ENCODE data around the gene USP40. TPM values are rescaled to one million over a fixed set of nuclear protein-coding genes. Genes with fewer than 3 reads are reported as not detected.

The USP40 gene
- polyA plus RNA-seq, 4 donors = 29.3 to 51.8 (median 47.8) TPM

- DNase-seq (ENCODE audit: low read depth in 4 of 4, low spot score in 3 of 4) = no peak
These were observed 104.3 kb downstream of the USP40 start for GRCh38 chr2:233462202-233462785.

- no peak for DNase-seq (ENCODE audit: low read depth in 4 of 4, low spot score in 3 of 4)
These were observed 105.1 kb downstream of the USP40 start for GRCh38 chr2:233461481-233461891.

GRCh38 chr2:233460726-233461441, 105.7 kb downstream of the USP40 start:
- DNase-seq (ENCODE audit: low read depth in 4 of 4, low spot score in 3 of 4) = no peak

- DNase-seq (ENCODE audit: low read depth in 4 of 4, low spot score in 3 of 4) = no peak
These were observed 107.2 kb downstream of the USP40 start for GRCh38 chr2:233459426-233459825.

GRCh38 chr2:233458826-233459225, 107.8 kb downstream of the USP40 start:
- no peak for DNase-seq (ENCODE audit: low read depth in 4 of 4, low spot score in 3 of 4)

- no peak for DNase-seq (ENCODE audit: low read depth in 4 of 4, low spot score in 3 of 4)
These were observed 108.5 kb downstream of the USP40 start for GRCh38 chr2:233458031-233458610.

GRCh38 chr2:233457356-233457755, 109.2 kb downstream of the USP40 start:
- DNase-seq (ENCODE audit: low read depth in 4 of 4, low spot score in 3 of 4) = no peak

GRCh38 chr2:233456934-233457333, 109.6 kb downstream of the USP40 start:
- no peak for DNase-seq (ENCODE audit: low read depth in 4 of 4, low spot score in 3 of 4)

GRCh38 chr2:233456111-233456510, 110.5 kb downstream of the USP40 start:
- no peak for DNase-seq (ENCODE audit: low read depth in 4 of 4, low spot score in 3 of 4)

- DNase-seq (ENCODE audit: low read depth in 4 of 4, low spot score in 3 of 4) = no peak
These were observed 111.1 kb downstream of the USP40 start for GRCh38 chr2:233455491-233455890.

- DNase-seq (ENCODE audit: low read depth in 4 of 4, low spot score in 3 of 4) = no peak
These were observed 111.6 kb downstream of the USP40 start for GRCh38 chr2:233455006-233455405.

- DNase-seq (ENCODE audit: low read depth in 4 of 4, low spot score in 3 of 4) = no peak
These were observed 112.7 kb downstream of the USP40 start for GRCh38 chr2:233453916-233454315.

GRCh38 chr2:233453111-233453915, 113.3 kb downstream of the USP40 start:
- no peak for DNase-seq (ENCODE audit: low read depth in 4 of 4, low spot score in 3 of 4)

GRCh38 chr2:233451950-233452349, 114.6 kb downstream of the USP40 start:
- DNase-seq (ENCODE audit: low read depth in 4 of 4, low spot score in 3 of 4) = no peak

- no peak for DNase-seq (ENCODE audit: low read depth in 4 of 4, low spot score in 3 of 4)
These were observed 115.6 kb downstream of the USP40 start for GRCh38 chr2:233450864-233451575.

- no peak for DNase-seq (ENCODE audit: low read depth in 4 of 4, low spot score in 3 of 4)
These were observed 116.4 kb downstream of the USP40 start for GRCh38 chr2:233449921-233450863.

GRCh38 chr2:233449081-233449901, 117.3 kb downstream of the USP40 start:
- no peak for DNase-seq (ENCODE audit: low read depth in 4 of 4, low spot score in 3 of 4)

- DNase-seq (ENCODE audit: low read depth in 4 of 4, low spot score in 3 of 4) = no peak
These were observed 118.0 kb downstream of the USP40 start for GRCh38 chr2:233448575-233448974.

GRCh38 chr2:233448220-233448559, 118.4 kb downstream of the USP40 start:
- no peak for DNase-seq (ENCODE audit: low read depth in 4 of 4, low spot score in 3 of 4)
